Psoas muscle (tissue), 8 donors: Measurements from ENCODE around the gene DLX3. TPM values are rescaled to one million over a fixed set of nuclear protein-coding genes. Genes with fewer than 3 reads are reported as not detected.
"Not testable (repeated sequence)": the region's sequence is repeated elsewhere in the genome, so short reads cannot be mapped to it uniquely, and the experiment has no call there.

Experiments
- ATAC-seq, 4 donors: fragments of 200-7000 bp; cut with Tn5 transposase; one replicate each; pipeline ENCODE4 v1.9.1; 2020; ENCODE audit warnings: moderate library complexity in 3 of 4, mild to moderate bottlenecking in 2 of 4
- DNase-seq, 2 donors: peaks; one replicate each; pipeline ENCODE4 v3.0.0-alpha.2; 2020
- H3K27ac ChIP-seq: fragments of 200-600 bp; one replicate; pipeline ENCODE4 v1.8.0; 2022
- H3K27me3 ChIP-seq, 3 donors: fragments of 200-600 bp in 1 of 3; one replicate each; pipeline versions ENCODE4 v1.6.1 to v1.8.0; 2013 to 2022; ENCODE audit warnings: low read length in 2 of 3, mild to moderate bottlenecking in 2 of 3, moderate library complexity in 1 of 3; ENCODE audit not compliant: insufficient read depth in 3 of 3
- H3K36me3 ChIP-seq, 2 donors: fragments of 200-600 bp in 1 of 2; one replicate each; pipeline versions ENCODE4 v1.6.1 to v1.8.0; 2013 to 2022; ENCODE audit warnings: low read depth in 1 of 2, mild to moderate bottlenecking in 1 of 2, moderate library complexity in 1 of 2; ENCODE audit not compliant: insufficient read depth in 1 of 2
- H3K4me1 ChIP-seq: fragments of 200-600 bp; one replicate; pipeline ENCODE4 v1.8.0; 2022
- H3K4me3 ChIP-seq: fragments of 200-600 bp; one replicate; pipeline ENCODE4 v1.8.0; 2022; ENCODE audit warnings: mild to moderate bottlenecking
- H3K9me3 ChIP-seq: fragments of 200-600 bp; one replicate; pipeline ENCODE4 v1.8.0; 2022
- CTCF ChIP-seq: fragments of 200-600 bp; IDR thresholded peaks from one replicate; pipeline ENCODE4 v1.8.0; 2022; ENCODE audit warnings: antibody characterized with exemption
- WGBS, 3 donors: extraction: QIAGEN DNeasy Blood & Tissue Kit; methylation state at CpG; one replicate each; pipeline versions ENCODE4 v1.1.6 to v1.1.7; 2013; 5-methylcytosine and 5-hydroxymethylcytosine counted together
- intact Hi-C, 2 donors: fragments of 100-400 bp; cut with DNase I; formaldehyde crosslinking; loops; one replicate each; pipeline versions ENCODE4 v1.11.0 to v1.14.2; 2022
- long read RNA-seq, 2 donors: library from polyadenylated mRNA; unstranded; transcript quantifications; one replicate each; pipeline ENCODE4 v2.0.0, GENCODE V29; 2021
- polyA plus RNA-seq, 3 donors: library from polyadenylated mRNA; stranded (reverse); fragments of 200-250 nt; gene quantifications; one replicate each; pipeline ENCODE4 v1.2.3, GENCODE V29; 2013
- total RNA-seq, 4 donors: library from RNA; stranded (reverse); fragmentation: NEBNext Ultra II Directional in 2 of 4; extraction: Animal tissue kit (Norgen Biotek cat#: 25700) in 2 of 4; gene quantifications; one replicate each; pipeline versions ENCODE4 v1.2.1 to v1.2.4, GENCODE V29; 2021 to 2023
- donor health status: healthy with polysubstance abuse.
- donor health status: DM: no; HTN: no; CAD: no; lungs with moderate emphysema.
- donor health status: Bipolar disorder and iron deficiency.
- donor health status: healthy.
- donor health status: DM: yes; HTN: yes; CAD: no.
- donor health status: DM: no; HTN: no; CAD: no.
- donor health status: DM: no; HTN: no; CAD: no.
- donor health status: DM: yes; HTN: yes; CAD: no.

Gene DLX3
- total RNA-seq (not detected), polyA plus RNA-seq (under 1 TPM in 1 of 3 donors, not detected in 2; 0.03 TPM)
- long read RNA-seq, donor 1 = 0 reads
- long read RNA-seq, donor 2 = 0 reads

- Histone ChIP-seq H3K27me3 (peaks cover 0 to 92% (median 32%) of the 10 kb centered on the region in 3 donors), H3K9me3 (no peaks in the 10 kb centered on the region), H3K36me3 (no peaks in the 10 kb centered on the region), H3K27ac (no peak within 1 kb of the TSS), H3K4me1 (peaks cover 19% of the 10 kb centered on the region), H3K4me3 (peak within 1 kb of the TSS; percentile 66)
- intact Hi-C loops = loop anchor here (5.0 to 10.0 kb wide), 5 partner anchors 113 to 428 kb away; no protein-coding TSS in a partner anchor
- peak in 3 of 4 donors; percentile 20 to 50 (median 35) for ATAC-seq
- DNase-seq = peak; percentile 56 to 72
- WGBS, 3 donors = 2 to 4% (median 4%) methylated on average over 24 to 29 of the region's 29 CpGs
- TF ChIP-seq CTCF = no peak
Measured at GRCh38 chr17:49995055-49995738, at the start of gene DLX3. Gene DLX3 (minus strand): TSS chr17:49995224. CDS start chr17:49994998, 226 bp downstream.

GRCh38 chr17:50044483-50044882, 49.5 kb upstream of the DLX3 start:
- ATAC-seq (no peak), DNase-seq (peak in 1 of 2 donors; percentile 17)
- intact Hi-C loops = no loop called here
- Histone ChIP-seq H3K4me3 (no peak overlapping the region), H3K36me3 (no peaks in the 10 kb centered on the region), H3K9me3 (no peaks in the 10 kb centered on the region), H3K27ac (no peak overlapping the region), H3K4me1 (peaks cover 18% of the 10 kb centered on the region), H3K27me3 (no peaks in the 10 kb centered on the region)
- no peak for TF ChIP-seq CTCF
- 86 to 88% (median 88%) methylated on average over 5 of the region's 5 CpGs for WGBS, 3 donors

GRCh38 chr17:50043290-50044148, 48.5 kb upstream of the DLX3 start:
- Histone ChIP-seq H3K27ac (no peak overlapping the region), H3K36me3 (no peaks in the 10 kb centered on the region), H3K4me3 (no peak overlapping the region), H3K9me3 (no peaks in the 10 kb centered on the region), H3K4me1 (peaks cover 18% of the 10 kb centered on the region), H3K27me3 (no peaks in the 10 kb centered on the region)
- intact Hi-C loops = no loop called here
- peak in 3 of 4 donors; percentile 32 to 47 (median 41) for ATAC-seq
- 24 to 35% (median 31%) methylated on average over 16 of the region's 16 CpGs for WGBS, 3 donors
- DNase-seq = peak; percentile 49 to 59
- no peak for TF ChIP-seq CTCF

GRCh38 chr17:50042211-50042610, 47.2 kb upstream of the DLX3 start:
- H3K4me3 ChIP-seq = no peak overlapping the region
- ATAC-seq (no peak), DNase-seq (peak in 1 of 2 donors; percentile 8)
- 97 to 99% (median 98%) methylated on average over 5 of the region's 5 CpGs for WGBS, 3 donors
- no peaks in the 10 kb centered on the region for H3K36me3 ChIP-seq
- intact Hi-C loops = no loop called here
- TF ChIP-seq CTCF = no peak
- H3K27ac ChIP-seq = no peak overlapping the region
- peaks cover 18% of the 10 kb centered on the region for H3K4me1 ChIP-seq
- H3K9me3 ChIP-seq = no peaks in the 10 kb centered on the region
- H3K27me3 ChIP-seq = no peaks in the 10 kb centered on the region

- DNase-seq, ATAC-seq, intact Hi-C loops, H3K36me3 ChIP-seq, H3K9me3 ChIP-seq, H3K4me3 ChIP-seq, H3K27ac ChIP-seq, H3K27me3 ChIP-seq: not testable (repeated sequence)
- H3K4me1 ChIP-seq = peaks cover 17% of the 10 kb centered on the region
- WGBS, 3 donors = 80 to 86% (median 85%) methylated on average over 5 of the region's 5 CpGs
Measured at GRCh38 chr17:50040496-50040895, 45.5 kb upstream of the DLX3 start.
